Right renal cortex interstitium (tissue), 3 donors: ENCODE results near the gene ZNF780B. TPM values are rescaled to one million over a fixed set of nuclear protein-coding genes. Genes with fewer than 3 reads are reported as not detected.
"Not testable (repeated sequence)": the region's sequence is repeated elsewhere in the genome, so short reads cannot be mapped to it uniquely, and the experiment has no call there.

Experiments
- DNase-seq, 3 donors: peaks; one replicate each; pipeline ENCODE4 v3.0.0-alpha.2; 2013; ENCODE audit warnings: low read depth in 3 of 3, low spot score in 2 of 3
- polyA plus RNA-seq, 3 donors: library from polyadenylated mRNA; unstranded; fragments of 120-200 nt; gene quantifications; one replicate each; pipeline ENCODE4 v1.2.1, GENCODE V29; 2013; ENCODE audit not compliant: insufficient read length in 3 of 3

The ZNF780B gene
- polyA plus RNA-seq, 3 donors, result 20.6 to 22.9 (median 21.5) TPM

DNA sequence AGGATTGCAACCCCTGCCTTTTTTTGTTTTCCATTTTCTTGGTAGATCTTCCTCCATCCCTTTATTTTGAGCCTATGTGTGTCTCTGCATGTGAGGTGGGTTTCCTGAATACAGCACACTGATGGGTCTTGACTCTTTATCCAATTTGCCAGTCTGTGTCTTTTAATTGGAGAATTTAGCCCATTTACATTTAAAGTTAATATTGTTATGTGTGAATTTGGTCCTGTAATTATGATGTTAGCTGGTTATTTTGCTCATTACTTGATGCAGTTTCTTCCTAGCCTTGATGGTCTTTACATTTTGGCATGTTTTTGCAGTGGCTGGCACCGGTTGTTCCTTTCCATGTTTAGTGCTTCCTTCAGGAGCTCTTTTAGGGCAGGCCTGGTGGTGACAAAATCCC lies 14.3 kb downstream of the ZNF780B start:
- DNase-seq, result not testable (repeated sequence)

DNA sequence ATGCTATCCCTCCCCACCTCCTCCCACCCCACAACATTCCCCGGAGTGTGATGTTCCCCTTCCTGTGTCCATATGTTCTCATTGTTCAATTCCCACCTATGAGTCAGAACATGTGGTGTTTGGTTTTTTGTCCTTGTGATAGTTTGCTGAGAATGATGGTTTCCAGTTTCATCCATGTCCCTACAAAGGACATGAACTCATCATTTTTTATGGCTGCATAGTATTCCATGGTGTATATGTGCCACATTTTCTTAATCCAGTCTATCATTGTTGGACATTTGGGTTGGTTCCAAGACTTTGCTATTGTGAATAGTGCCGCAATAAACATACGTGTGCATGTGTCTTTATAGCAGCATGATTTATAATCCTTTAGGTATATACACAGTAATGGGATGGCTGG lies 18.0 kb downstream of the ZNF780B start:
- not testable (repeated sequence) for DNase-seq

DNA sequence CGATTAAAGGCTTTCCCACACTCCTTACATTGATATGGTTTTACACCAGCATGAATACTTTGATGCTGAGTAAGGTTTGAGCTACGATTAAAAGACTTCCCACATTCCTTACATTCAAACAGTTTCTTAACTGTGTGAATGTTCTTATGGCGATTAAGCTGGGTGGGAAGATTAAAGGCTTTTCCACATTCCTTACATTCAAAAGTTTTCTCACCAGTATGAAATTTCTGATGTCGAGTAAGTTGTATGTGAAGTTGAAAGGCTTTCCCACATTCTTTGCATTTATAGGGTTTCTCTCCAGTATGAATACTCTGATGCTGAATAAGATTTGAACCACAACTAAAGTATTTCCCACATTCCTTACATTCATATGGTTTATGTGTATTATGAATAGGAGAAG lies 20.0 kb downstream of the ZNF780B start:
- DNase-seq, result no peak

DNA sequence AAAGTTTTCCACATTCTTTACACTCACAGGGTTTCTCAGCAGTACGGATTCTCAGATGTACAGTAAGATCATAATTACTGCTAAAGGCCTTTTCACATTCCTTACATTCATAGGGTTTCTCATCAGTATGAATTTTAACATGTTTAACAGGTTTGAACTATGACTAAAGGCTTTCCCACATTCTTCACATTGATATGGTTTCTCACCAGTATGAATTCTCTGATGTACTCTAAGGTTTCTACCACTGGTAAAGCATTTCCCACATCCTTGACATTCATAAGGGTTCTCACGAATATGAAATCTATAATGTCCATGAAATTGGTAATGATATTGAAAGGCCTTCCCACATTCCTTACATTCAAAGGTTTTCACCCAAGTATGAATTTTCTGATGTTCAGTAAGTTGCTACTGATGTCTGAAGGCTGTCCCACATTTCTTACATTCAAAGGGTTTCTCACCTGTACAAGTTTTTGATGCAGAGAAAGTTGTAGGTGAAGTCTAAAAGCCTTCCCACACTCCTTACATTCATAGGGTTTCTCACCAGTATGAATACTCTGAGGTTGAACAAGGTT lies 22.0 kb downstream of the ZNF780B start:
- no peak for DNase-seq

DNA sequence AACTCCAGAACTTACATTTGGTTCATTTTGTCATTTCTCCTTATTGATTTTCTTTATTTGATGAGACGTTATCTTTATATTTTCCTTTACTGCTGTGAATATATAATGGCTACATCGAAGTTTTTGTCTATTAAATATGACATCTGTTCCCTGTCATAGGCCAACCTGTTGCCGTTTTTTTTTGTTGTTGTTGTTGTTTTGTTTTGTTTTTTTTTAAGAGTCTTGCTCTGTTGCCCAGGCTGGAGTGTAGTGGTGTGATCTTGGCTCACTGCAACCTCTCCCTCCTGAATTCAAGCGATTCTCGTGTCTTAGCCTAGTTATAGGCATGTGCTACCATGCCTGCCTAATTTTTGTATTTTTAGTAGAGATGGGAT lies 29.4 kb downstream of the ZNF780B start:
- no peak for DNase-seq

DNA sequence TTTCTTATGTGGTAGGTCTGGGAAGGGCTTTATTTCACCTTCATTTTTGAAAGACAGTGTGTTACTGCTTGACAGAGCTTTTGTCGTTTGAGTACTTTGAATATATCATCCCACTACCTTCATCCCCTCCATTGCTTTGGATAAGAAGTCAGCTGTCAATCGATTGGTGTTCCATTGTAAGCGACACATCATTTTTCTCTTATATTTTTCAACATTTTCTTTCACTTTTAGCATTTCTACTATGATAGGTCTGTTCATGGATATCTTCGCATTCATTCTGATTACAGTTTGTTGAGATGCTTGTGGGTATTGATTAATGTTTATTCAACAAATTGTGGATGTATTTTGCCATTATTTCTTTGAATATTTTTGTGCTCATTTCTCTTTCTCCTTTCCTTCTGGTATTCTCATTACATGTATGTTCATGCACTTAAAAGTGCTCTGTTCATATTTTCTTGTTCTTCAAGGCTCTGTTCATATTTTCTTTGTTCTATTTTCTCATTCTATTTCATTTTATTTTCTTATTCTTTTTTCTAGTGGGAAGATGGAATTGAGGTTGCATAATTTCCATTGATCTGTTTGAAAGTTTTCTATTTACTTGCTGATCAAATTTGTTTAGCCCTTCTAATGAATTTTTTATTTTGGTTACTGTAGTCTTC lies 30.0 kb downstream of the ZNF780B start:
- no peak for DNase-seq

DNA sequence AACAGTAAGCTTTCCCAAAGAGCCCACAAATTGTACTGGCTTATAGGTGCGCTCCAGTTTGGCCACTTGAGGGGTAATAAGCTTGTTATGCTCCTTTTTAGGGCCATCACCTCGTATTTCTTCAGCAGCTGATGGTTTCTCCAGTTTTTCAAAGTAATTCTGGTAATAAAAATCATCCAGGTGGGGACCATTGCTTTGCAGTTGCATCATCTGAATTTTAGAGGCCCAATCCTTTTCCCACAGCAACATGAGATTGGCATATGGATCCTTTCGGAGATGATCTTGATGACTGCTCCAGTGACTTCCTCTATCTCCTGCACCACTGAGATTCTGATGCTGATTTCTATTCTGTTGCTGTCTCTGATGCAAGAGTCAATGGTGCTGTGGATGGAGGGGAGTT lies 32.1 kb downstream of the ZNF780B start:
- no peak for DNase-seq

DNA sequence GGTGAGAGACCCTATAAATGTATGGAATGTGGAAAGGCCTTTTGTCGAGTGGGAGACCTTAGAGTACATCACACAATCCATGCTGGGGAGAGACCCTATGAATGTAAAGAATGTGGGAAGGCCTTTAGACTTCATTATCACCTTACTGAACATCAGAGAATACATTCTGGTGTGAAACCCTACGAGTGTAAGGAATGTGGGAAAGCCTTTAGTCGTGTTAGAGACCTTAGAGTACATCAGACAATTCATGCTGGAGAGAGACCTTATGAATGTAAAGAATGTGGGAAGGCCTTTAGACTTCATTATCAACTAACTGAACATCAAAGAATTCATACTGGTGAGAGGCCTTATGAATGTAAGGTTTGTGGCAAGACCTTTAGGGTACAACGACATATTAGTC lies 42.0 kb downstream of the ZNF780B start:
- no peak for DNase-seq

DNA sequence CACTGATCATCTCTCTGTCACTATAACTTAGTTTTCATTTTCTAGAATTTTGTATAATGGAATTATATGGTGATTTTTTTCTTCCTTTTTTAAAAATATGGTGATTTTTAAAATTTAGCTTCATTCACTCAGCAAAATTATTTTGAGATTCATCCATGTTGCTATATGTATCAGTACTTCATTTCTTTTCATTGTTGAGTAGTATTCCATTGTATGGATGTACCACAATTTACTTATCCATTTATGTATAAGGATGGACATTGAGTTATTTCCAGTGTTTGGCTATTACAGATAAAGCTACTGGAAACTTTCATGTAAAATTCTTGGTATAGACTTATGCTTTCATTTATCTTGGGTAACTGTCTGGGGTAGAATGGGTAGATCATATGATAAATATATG lies 46.4 kb downstream of the ZNF780B start:
- DNase-seq, result no peak

DNA sequence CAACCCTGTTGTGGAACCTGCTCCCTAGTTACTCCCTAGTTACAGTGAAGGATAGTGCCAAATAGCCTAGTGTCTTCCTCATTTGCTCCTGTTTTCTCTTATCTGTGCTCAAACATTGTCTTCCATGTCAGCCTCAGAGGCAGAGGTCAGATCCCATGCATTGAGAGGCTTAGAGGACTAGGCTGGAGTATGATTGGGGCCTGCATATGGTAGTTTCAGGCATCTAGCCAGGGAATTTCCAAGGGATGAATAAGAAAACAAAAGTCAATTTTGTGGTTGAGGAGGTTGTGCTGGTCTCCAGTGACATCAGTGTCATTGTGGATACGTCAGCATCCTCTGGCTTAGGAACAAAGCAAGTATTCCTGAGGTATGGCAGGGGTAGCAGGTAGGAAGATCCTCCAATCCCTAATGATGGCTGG lies 49.7 kb downstream of the ZNF780B start:
- no peak for DNase-seq

DNA sequence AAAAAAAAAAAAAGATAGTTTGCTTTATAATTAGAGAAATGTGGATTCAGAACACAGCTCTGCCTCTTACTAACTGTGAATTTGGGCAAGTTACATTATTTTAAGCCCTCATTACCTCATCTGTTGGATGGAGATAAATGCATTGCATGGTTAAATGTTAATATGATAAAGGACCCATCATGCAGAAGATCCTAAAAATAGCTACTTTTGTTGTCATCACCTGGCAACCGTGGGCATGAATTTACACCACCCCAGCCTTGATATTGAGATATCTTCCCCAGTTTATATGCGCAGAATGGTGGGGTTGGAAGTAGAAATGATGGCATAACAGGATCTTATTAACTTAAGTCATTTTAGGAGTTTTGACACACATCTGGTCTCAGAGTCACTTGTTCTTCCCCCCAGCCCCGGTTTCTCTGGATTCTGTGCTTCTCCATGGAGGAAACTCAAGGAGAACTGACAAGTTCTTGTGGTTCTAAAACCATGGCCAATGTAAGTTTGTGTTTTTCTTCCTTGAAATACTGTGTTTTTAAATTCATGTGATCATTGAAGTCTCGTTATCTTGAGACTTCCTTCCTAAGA lies 50.2 kb downstream of the ZNF780B start:
- no peak for DNase-seq

DNA sequence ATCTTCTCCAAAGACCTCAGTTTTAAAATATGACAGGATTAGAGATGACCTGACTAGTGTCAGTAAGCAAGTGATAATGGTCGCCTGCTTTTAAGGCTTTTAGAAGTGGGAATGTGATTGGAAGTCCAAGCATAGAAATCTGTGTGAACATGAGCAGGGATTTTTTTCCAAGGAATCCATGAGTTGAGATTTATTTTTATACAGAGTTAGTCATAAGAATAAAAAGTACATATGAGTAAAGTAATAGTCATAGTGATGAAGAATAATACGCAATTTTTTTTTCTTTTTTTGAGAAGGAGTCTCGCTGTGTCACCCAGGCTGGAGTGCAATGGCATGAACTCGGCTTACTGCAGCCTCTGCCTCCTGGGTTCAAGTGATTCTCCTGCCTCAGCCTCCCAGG lies 57.5 kb downstream of the ZNF780B start:
- DNase-seq, result no peak

DNA sequence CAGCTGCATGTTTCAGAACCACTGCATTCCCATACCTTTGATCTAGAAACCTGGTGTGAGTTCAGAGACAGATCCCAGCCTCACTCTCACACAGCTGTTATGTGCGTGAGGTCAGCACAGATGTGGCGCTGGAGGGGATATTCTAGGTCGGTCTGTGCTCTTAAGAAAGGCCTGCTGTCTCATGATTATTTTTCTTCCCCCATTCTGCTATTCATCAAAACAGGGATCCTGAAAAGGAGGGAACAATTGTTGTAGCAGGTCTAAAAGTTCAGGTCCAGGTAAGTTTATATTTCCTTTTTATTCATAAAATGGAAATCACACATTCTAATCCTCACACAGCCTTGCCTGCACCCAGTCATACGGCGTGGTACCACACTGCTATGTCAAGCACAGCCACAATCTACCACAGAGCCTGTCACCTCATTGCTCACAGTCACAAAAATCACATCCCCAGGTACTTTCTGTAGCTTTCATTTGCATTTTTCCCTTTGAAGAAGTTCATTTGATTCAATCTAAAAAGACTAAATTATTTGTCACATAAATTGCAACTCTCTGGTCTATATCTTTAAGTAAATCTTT lies 58.3 kb downstream of the ZNF780B start:
- no peak for DNase-seq

DNA sequence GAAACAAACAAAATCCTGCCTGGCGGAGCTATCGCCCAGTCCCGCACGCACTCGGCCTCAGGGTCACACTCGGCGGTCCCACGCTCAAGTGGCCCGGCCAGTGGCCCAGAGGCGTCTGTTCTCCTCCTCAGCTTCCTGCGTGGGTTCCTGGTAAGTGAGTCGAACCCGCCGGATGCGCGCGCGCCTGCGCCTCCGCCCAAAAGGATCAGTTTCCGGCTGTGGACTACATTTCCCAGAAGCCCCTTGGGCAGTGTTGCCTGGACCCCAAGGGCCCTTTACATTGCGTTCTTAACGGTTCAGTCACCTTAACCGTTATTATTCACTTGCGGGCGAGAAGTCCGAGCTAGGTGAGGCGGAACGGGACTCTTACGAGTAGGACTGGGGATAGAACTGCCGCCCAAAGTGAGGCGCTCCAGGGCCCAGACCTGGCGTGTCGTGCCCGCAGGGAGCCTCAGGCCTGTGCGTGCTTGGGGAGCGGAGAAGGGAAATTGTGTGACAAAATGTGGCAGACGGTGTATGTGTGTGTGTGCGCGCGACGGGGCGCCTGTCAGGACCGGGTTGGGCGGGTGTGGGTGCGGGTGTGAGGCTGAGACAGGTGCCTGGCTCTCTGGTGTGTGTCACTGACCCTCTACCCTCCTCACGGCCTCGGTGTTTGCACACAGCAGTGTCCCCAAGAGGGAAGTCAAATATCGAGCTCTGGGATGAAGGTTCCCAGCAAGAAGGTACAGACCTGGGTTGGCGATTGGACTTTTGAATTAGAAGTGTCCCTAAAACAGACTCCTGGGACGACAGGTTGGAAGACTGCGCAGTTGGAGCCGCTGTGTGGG lies 59.0 kb downstream of the ZNF780B start, which contains the start of gene ZNF546:
Gene ZNF546, plus strand, starts transcription at position 250 of the 827 bp plus-strand sequence. CDS start 1,267 bp downstream, outside the sequence.
- peak; percentile 74 to 87 (median 84) for DNase-seq

DNA sequence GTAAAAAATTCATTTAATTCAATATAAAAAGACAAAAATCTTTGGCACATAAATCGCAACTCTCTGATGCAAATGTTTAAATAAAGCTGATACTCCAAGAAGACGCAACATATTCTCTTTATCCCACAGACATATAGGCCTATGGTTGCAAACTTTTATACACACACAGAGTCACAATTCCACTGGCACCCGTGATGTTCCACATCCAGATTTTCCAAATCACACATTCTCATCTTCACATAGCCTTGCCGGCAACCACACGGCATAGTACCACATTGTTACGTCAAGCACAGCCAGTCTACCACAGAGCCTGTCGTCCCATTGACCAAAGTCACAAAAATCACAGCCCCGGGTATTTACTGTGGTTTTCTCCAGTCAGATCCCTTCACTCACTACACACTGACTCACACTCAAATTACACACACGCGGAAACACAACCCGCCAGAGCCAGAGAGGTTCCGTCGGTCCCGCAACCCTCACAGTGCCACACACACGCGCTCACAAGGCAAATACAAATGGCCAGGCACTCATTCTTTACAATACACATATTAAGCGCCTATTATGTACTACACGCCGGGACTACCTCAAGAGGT lies 59.7 kb downstream of the ZNF780B start:
- DNase-seq, result peak; percentile 18 to 27 (median 19)

DNA sequence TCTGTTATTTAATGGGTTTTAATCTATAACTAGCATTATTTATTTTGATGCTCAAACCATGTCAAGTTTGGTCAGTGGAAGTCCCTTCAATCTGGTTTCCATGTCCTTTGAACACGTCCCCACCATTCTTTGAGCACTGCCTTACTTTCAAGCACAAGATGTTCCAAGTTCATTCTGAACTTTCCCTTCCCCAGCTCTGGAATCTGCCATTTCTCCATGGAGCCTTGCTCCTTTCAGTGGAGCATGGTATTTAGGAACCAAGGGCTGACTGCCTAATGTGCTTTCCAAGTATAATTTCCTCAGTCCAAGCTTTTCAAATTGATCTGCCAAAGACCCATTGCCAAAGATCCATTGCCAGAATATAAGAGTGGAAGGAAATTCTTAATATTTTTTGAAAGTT lies 60.2 kb downstream of the ZNF780B start:
- no peak for DNase-seq

DNA sequence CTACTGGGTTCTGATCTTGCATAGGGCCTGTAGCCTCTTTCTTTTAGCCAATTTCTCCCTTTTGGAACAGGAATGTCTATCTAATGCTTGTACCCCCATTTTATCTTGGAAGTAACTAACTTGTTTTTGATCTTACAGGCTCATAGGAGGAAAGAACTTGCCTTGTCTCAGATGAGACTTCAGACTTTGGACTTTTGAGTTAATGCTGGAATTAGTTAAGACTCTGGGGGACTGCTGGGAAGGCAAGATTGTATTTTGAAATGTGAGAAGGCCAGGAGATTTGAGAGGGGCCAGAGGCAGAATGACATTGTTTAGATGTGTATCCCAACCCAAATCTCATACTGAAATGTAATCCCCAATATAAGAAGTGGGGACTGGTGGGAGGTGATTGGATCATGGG lies 61.7 kb downstream of the ZNF780B start:
- DNase-seq, result no peak

DNA sequence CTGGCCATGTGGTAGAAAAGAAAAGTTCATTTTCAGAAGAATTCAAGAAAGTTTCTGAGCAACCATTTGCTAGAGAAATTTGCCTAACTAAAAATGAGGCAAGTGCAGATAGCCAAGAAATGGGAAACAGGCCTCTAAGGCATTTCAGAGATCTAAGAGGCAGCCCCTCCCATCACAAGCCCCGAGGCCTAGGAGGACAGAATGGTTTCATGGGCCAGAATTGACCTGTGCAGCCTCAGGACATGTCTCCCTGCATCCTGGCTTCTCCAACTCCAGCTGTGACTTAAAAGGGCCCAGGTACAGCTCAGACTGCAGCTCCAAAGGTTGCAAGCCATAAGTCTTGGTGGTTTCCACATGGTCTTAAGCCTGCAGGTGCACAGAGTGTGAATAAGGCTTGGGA lies 62.4 kb downstream of the ZNF780B start:
- DNase-seq, result no peak

DNA sequence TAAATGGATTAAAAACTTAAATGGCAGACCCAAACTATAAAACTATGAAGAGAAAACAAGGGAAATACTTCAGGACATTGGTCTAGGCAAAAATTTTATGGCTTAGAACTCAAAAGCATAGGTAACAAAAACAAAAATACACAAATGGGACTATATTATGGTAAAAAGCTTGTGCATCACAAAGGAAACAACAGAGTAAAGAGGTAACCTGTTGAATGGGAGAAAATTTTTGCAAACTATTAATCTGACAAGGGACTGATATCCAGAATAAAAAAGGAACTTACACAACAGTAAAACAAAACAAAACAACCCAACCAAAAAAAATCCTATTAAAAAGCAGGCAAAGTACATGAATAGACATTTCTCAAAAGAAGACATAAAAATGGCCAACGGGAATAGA lies 68.4 kb downstream of the ZNF780B start:
- DNase-seq, result no peak

DNA sequence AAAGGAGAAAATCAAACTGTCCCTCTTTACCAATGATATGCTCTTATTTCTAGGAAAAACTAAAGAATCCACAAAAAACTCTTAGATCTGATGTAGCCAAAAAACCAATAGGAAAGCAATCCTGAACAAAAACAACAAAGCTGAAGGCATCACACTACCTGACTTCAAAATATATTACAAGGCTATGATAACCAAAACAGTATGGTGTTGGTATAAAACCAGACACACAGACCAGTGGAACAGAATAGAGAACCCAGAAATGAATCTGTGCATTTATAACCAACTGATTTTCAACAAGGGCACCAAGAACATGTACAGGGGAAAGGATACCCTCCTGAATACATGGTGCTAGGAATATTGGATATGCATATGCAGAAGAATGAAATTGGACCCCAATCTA lies 68.9 kb downstream of the ZNF780B start:
- no peak for DNase-seq

DNA sequence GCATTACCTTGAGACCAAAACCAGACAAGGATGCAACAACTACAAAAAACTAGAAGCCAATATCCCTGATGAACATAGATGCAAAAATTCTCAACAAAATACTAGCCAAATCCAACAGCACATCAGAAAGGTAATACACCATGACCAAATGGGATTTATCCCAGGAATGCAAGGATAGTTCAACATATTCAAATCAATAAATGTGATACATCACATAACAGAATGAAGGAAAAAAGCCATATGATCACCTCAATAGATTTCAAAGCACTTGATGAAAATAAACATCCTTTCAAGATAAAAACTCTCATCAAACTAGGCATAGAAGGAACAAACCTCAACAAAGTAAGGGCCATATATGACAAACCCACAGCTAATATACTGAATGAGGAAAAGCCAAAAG lies 69.4 kb downstream of the ZNF780B start:
- DNase-seq, result no peak
